OCI-M2 (cell line): ENCODE results near the gene PTPN11.

Experiments
- DNase-seq: peaks from one replicate; lab custom pipeline; 2025; ENCODE audit not compliant: unreplicated experiment; lab: John Stamatoyannopoulos, UW

Gene PTPN11

GRCh38 chr12:112538740-112539139 is 120.0 kb downstream of the PTPN11 start:
- DNase-seq: no peak

DNA sequence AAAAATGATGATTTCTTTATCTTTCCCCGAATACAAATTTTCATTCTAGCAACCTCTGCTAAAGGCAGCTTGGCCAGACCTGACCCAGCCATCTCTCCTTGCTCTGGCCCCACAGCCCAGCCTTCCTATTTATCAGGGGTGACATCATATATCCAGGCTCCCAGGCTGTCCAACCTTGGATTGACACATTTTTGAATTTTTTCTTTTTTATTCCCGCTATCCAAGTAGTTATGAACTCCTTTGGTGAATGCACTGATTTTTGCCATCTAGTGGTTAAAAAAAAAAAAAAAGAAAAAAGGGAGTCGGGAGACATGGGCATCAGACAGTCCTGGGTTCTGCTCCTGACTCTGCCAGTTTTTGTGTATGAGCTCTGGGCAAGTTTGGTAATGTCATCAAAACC is 120.5 kb downstream of the PTPN11 start:
- no peak for DNase-seq

- no peak for DNase-seq
These were observed 121.3 kb downstream of the PTPN11 start for GRCh38 chr12:112540021-112540420.

DNA sequence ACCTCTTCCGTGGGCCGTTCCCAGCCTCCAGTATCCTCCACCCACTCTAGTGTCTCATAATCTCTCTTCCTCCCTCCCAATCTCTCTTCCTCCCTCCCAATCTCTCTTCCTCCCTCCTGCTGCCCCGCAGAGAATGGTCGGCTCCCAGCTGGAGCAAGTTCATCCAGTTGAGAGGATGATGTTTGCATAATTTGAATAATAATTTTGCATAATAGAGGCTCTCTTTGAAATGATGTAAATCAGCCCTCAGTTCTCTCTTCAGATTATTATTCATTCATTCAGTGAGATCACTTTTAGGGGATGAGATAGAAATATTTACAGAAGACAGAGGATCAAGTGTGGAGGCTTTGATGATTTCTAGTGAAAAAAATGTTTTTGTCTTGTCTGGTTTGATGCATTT is 125.0 kb downstream of the PTPN11 start:
- no peak for DNase-seq

DNA sequence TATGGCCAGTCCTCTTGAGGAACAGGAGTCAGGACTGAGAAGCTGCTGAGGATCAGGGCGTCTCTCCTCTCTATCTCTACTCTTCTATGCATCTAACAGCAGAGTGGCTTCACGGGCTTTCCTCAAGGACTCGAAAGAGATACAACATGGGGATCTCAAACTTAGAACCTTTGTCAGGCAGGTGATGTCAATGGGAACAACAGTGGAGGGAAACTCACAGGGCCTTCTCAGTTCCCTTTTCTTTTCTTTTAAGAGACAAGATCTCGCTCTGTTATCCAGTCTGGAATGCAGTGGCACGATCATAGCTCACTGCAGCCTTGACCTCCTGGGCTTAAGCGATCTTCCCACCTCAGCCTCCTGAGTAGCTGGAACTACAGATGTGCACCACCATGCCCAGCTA is 127.6 kb downstream of the PTPN11 start:
- no peak for DNase-seq

DNA sequence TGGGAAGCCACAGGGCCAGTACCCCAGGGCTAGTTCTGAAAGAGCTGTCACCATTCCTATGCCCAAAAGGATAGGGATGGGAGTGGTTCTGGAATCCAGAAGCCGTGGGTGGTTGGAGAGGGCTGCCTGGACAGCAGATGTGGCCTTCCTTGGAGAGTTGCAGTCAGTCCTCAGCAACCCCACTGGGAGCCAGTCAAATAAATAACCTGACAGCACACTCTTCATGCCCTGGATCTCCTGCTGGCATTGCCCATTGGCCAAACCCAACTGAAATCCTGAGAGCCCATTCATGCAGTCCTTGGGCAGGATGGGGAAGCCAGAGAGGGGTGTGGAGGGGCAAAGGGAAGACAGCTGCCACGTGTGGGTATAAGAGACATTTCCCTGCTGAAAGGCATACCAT is 128.2 kb downstream of the PTPN11 start:
- no peak for DNase-seq

- no peak for DNase-seq
These were observed 130.3 kb downstream of the PTPN11 start for GRCh38 chr12:112549031-112549430.

DNA sequence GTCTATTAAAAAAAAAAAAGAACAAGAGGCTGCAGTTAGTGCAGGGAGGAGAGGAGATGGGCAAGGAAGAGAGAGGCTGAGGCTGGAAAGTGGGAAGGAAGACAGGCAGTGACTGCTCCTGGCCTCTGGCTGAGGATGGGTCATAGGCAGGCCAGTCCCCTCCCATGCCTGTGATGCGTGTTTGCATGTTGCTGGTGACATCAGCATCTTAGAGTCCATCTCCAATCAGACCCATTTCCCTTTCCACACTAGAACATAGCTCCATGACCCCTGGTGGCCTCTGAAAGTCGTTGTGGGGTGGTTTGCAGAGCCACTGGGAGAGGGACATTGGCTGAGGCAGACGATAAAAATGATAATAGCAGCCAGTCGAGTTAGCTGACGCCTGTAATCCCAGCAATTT is 132.9 kb downstream of the PTPN11 start:
- no peak for DNase-seq

GRCh38 chr12:112555621-112556233 is 137.0 kb downstream of the PTPN11 start:
- no peak for DNase-seq

DNA sequence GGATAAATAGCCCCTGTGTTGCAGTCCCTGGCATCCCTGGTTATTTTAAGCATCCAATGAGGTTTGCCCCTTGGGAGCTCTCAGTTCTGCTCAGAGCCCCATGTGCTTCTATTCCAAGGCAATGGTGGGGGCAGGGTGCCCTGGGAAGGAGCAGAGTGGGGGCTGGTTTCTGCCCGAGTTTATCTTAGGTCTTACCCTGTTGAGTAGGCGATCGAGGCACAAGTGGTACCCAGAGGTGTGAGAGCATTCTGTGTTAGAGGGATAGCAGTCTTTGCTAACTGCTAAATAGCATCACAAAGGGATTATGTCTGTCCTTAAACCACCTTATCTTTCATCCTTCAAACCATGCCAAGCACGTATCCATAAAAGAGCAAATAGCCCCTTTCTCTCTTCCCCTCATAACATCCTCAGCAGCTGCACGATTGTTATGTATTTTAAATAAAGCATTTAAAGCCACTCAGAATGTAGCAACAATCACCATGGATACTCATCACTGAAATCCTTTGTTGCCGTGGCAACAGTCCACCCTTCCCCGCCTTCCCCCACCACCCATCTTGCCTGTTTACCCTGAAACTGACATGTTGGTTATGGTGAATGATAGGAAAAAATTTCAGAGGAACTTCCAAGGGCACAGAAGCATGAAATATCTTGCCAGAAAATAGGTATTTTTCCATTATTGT is 139.3 kb downstream of the PTPN11 start:
- DNase-seq: no peak
